ENCODE measurements around the gene ALDH1L2.

ALDH1L2 gene

GRCh38 chr12:105024928-105025327 lies 59.3 kb downstream of the ALDH1L2 start:
- FAIRE-seq (no peak), DNase-seq (ENCODE audit: insufficient read length, low spot score) (no peak)
- no peak for TF ChIP-seq CTCF (IDR thresholded peaks at IDR 0.05; ENCODE audit: insufficient read depth, missing control alignments)

GRCh38 chr12:105020241-105020962 lies 63.9 kb downstream of the ALDH1L2 start:
- FAIRE-seq (no peak), DNase-seq (ENCODE audit: insufficient read length, low spot score) (no peak)
- TF ChIP-seq CTCF (IDR thresholded peaks at IDR 0.05; ENCODE audit: insufficient read depth, missing control alignments): no peak

DNA sequence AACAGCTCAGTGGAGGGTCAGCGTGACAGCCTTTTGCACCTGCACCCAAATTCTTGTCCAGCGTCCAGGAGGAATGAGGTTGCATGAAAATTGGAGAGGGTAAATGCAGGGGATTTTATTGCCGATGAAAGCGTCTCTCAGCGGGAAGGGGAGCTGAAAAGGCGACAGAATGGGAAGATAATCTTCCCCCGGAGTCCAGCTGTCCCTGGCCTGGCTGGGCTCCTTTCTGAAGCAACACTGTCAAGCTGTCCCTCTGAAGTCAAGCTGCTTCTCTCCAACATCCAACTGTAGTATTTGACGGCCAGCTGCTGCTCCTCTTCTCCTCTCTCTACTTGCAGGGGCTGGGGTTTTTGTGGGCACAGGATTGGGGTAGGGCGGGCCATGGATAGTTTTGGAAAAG lies 65.5 kb downstream of the ALDH1L2 start:
- no peak for TF ChIP-seq CTCF (IDR thresholded peaks at IDR 0.05; ENCODE audit: insufficient read depth, missing control alignments)
- no peak for FAIRE-seq
- DNase-seq (ENCODE audit: insufficient read length, low spot score): no peak

GRCh38 chr12:105018012-105018411 lies 66.2 kb downstream of the ALDH1L2 start:
- FAIRE-seq: no peak

GRCh38 chr12:105015543-105015942 lies 68.7 kb downstream of the ALDH1L2 start:
- TF ChIP-seq CTCF (IDR thresholded peaks at IDR 0.05; ENCODE audit: insufficient read depth, missing control alignments): no peak
- FAIRE-seq (no peak), DNase-seq (ENCODE audit: insufficient read length, low spot score) (no peak)

More at GRCh38 chr12:105018012-105018411, 66.2 kb downstream of the ALDH1L2 start:
- DNase-seq (ENCODE audit: insufficient read length, low spot score): no peak
- no peak for TF ChIP-seq CTCF (IDR thresholded peaks at IDR 0.05; ENCODE audit: insufficient read depth, missing control alignments)

DNA sequence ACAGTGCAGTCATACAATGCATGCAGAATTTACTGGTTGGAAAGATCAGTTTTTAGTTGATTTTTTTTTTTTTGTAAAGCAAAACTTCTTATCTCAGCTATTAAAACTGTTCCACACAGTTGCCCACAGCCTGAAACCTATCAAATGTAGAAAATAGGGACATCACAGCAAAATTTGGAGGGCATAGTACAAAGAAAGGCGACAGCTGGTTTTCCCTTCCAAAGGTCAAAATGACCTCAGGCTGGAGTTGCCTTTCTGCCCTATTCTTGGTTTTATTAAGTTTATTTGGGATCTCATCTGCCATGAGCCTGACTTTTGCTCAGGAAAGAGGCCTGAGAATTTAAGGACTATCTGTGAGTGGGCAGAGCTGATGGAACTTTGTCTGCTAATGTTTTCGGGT lies 69.7 kb downstream of the ALDH1L2 start:
- TF ChIP-seq CTCF (IDR thresholded peaks at IDR 0.05; ENCODE audit: insufficient read depth, missing control alignments): no peak

GRCh38 chr12:105013892-105014291 lies 70.4 kb downstream of the ALDH1L2 start:
- FAIRE-seq: no peak
- TF ChIP-seq CTCF (IDR thresholded peaks at IDR 0.05; ENCODE audit: insufficient read depth, missing control alignments): no peak
- no peak for DNase-seq (ENCODE audit: insufficient read length, low spot score)

More for the DNA sequence above, 69.7 kb downstream of the ALDH1L2 start:
- FAIRE-seq: no peak
- no peak for DNase-seq (ENCODE audit: insufficient read length, low spot score)

All from D721Med (cell line).